Dedifferentiated amniotic fluid mesenchymal stem cell (primary cell): Measurements from ENCODE around the gene DCAF10.
"Not testable (repeated sequence)": the region's sequence is repeated elsewhere in the genome, so short reads cannot be mapped to it uniquely, and the experiment has no call there.

Experiments used
- DNase-seq: peaks from one replicate; pipeline ENCODE4 v3.0.0-alpha.2; 2016; ENCODE audit errors: extremely low spot score

Gene DCAF10

DNA sequence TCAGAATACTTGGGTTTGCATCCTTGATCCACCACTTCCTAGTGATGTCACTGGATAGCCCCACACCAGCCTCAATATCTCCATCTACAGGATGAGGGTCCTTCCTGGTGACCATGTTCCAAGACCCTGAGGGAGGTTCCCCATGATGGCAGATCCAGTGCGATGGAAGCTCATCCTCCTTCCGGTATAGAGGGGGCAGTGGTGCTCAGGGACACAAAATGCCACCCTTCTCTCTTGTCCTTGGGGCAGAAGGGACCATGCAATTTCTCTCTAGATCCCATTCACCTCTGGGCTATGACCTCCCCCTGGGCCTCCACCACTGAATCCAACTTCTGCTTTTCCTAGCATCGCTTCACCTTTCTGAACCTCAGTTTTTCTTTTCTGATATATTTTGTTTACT is 108.7 kb downstream of the DCAF10 start:
- no peak for DNase-seq

GRCh38 chr9:37909836-37910235 is 109.2 kb downstream of the DCAF10 start:
- not testable (repeated sequence) for DNase-seq

GRCh38 chr9:37910271-37910670 is 109.7 kb downstream of the DCAF10 start:
- no peak for DNase-seq

DNA sequence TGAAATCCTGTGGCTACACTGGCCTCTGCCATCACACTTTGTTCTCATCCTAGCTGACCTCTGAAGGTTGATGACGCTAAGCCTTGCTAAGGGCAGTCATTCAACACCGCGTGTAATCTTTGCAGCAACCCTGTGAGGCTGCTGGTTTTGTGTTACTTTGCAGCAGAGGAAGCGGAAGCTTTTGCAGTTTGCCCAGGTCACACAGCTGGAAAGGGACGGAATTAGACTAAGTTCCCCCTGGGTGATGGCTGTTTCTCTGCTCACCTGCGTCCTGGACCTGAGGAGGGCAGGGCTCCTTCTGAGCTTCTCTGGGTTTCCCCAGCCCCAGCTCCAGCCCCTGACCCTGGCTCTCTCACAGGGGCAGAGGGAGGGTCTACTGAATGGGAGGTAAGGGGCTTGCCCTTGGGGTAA is 110.7 kb downstream of the DCAF10 start:
- DNase-seq = no peak

GRCh38 chr9:37913480-37914153 is 113.0 kb downstream of the DCAF10 start:
- DNase-seq = peak; percentile 65

DNA sequence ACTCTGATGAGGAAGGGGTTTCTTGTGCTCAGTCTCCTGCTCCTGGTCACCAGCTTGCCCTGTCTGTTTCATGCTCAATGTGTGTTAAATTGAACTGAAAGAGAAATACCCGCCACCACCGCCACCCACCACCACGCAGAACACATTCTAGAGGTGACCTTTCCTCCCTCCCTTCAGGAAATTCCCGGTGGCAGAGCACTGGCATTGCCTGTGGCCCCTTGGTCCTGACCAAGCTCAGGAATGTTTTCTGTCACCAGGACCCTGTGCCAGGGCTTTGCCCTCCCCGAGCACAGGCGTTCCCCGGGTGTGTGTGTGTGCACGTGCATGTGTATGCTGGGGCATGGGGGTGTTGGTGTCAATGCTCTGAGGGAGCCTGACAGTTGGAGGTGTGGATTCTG is 113.6 kb downstream of the DCAF10 start:
- DNase-seq = no peak

GRCh38 chr9:37914701-37915358 is 114.2 kb downstream of the DCAF10 start:
- no peak for DNase-seq

GRCh38 chr9:37915911-37916470 is 115.4 kb downstream of the DCAF10 start:
- no peak for DNase-seq

DNA sequence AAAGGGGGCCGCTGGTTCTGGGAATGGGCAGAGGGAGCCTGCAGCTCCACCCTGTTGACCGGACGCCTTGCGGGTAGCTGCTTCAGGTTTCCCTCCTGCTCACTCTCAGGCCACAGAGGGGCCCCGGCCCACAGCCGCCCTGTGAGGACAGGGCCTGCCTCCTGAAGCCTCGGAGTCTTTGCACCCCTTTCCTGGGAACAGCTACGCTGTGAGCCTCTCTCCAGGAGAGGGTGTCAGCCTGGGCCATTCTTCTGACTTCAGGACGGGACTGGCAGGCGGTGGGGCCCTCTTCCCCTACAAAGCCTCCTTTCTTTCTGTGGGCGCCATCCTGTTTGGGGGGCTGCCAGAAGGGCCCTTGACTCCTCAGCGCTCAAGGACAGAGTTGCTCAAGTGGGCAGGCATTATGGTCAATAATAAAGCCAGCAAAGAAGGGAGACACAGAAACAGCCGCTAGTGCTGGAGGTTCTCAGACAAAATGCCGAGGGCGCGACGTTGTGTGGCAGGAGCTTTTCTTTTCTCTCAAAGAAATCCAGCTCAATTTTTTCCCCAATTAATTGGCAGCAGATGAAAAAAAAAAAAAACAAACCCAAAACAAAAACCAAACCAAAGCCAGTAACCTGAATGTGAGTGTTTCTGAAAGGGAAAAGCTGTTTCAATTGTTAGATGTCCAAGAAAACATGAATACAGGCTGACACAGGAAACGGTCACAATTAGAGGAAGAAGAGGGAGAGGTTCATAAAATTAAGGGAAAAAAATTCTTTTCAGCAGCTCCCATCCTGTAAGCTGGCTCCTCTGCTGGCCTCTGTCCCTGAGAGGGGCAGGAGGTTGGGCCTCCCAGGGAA is 116.1 kb downstream of the DCAF10 start:
- no peak for DNase-seq
